K562 (cell line): ENCODE results near the gene NOL4L. TPM values are rescaled to one million over a fixed set of nuclear protein-coding genes. Genes with fewer than 3 reads are reported as not detected.
A peak's percentile ranks its signal among the peaks of the same experiment; 100 is the strongest.

ENCODE experiments used
- GABPA ChIP-seq: fragments of 200-800 bp; sonication (Bioruptor generic); conservative IDR thresholded peaks from 2 replicates; pipeline ENCODE4 v1.6.1; 2016; ENCODE audit warnings: low read depth, missing genetic modification characterization, missing compliant biosample characterization
- polyA plus RNA-seq, 8 experiments: library from polyadenylated mRNA; depleted of rRNA in 4 of 8; stranded (reverse) in 5 of 8; unstranded in 3 of 8; fragments of >200 nt; fragmentation: Nextera tagmentation in 2 of 8; fragmentation: Illumina TruSeq in 1 of 8; extraction: Ambion mirVana in 2 of 8; extraction: Trizol in 1 of 8; gene quantifications; 2 replicates each; pipeline versions ENCODE4 v1.2.1 to v1.2.3, GENCODE V29; 2011 to 2014; ENCODE audit warnings: inconsistent platforms in 1 of 8, missing spikeins in 1 of 8
- total RNA-seq, 7 experiments: library from RNA; depleted of rRNA in 6 of 7; stranded (reverse); fragments of >200 nt in 6 of 7; fragmentation: Illumina TruSeq in 2 of 7; extraction: Trizol in 2 of 7; gene quantifications; 2 replicates each; pipeline versions ENCODE4 v1.2.1 to v1.2.3, GENCODE V29; 2011 to 2021; ENCODE audit warnings: low replicate concordance in 1 of 7
- TF ChIP-seq, protein P1 (sequence below): fragments of 200-800 bp; sonication (Bioruptor generic); IDR thresholded peaks from 2 replicates; pipeline ENCODE4 v1.6.1; 2016; ENCODE audit warnings: missing genetic modification characterization, missing compliant biosample characterization
- TF ChIP-seq, protein P2 (sequence below), 2 experiments: fragments of 200-800 bp in 1 of 2; sonication (Bioruptor generic) in 1 of 2; sonication (generic) in 1 of 2; formaldehyde crosslinking in 1 of 2; IDR thresholded peaks in 1 of 2; conservative IDR thresholded peaks in 1 of 2; 2 replicates each; pipeline versions ENCODE4 v1.5.0 to v1.6.1; 2016 to 2020; ENCODE audit warnings: missing compliant biosample characterization in 1 of 2, missing genetic modification characterization in 1 of 2, missing genetic modification reagents in 1 of 2
- TF ChIP-seq, protein P3 (sequence below), 2 experiments: IDR thresholded peaks in 1 of 2; conservative IDR thresholded peaks in 1 of 2; 2 replicates each; pipeline ENCODE4 v1.6.1; 2016; ENCODE audit warnings: low read depth in 2 of 2, mild to moderate bottlenecking in 1 of 2, missing compliant biosample characterization in 1 of 2, missing genetic modification characterization in 1 of 2, moderate library complexity in 1 of 2

NOL4L gene
- total and polyA plus RNA-seq, 9 of the 15 experiments (the other 6 are each of a cell fraction or from before 2014, with no cell fraction given) = 5.1 to 36.2 (median 13.6) TPM

DNA sequence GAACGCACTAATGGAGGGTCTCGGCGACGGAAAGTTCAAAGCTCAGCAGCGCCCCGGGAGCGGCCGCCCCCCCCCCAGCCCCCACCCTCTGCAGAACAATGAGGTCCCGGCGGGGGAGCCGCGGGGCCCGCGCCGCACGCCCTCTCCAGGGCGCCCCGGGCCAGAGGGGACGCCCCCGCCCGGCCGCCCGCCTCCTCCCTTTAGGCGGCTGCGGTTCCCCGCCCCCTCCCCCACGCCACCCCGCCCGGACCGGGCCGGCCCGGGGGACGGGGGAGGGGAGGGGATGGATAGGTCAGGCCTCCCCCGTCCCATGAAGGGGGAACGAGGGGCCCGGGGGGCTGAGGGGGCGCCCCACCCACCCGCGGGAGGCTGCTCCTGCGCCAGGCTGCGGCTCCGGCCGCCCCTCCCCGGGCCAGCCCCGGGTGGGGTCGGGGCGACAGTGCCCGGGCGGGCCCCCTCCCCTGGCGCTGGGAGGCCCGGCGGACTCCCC is 1.5 kb downstream of the NOL4L start (continued):
- TF ChIP-seq, protein P1, sequence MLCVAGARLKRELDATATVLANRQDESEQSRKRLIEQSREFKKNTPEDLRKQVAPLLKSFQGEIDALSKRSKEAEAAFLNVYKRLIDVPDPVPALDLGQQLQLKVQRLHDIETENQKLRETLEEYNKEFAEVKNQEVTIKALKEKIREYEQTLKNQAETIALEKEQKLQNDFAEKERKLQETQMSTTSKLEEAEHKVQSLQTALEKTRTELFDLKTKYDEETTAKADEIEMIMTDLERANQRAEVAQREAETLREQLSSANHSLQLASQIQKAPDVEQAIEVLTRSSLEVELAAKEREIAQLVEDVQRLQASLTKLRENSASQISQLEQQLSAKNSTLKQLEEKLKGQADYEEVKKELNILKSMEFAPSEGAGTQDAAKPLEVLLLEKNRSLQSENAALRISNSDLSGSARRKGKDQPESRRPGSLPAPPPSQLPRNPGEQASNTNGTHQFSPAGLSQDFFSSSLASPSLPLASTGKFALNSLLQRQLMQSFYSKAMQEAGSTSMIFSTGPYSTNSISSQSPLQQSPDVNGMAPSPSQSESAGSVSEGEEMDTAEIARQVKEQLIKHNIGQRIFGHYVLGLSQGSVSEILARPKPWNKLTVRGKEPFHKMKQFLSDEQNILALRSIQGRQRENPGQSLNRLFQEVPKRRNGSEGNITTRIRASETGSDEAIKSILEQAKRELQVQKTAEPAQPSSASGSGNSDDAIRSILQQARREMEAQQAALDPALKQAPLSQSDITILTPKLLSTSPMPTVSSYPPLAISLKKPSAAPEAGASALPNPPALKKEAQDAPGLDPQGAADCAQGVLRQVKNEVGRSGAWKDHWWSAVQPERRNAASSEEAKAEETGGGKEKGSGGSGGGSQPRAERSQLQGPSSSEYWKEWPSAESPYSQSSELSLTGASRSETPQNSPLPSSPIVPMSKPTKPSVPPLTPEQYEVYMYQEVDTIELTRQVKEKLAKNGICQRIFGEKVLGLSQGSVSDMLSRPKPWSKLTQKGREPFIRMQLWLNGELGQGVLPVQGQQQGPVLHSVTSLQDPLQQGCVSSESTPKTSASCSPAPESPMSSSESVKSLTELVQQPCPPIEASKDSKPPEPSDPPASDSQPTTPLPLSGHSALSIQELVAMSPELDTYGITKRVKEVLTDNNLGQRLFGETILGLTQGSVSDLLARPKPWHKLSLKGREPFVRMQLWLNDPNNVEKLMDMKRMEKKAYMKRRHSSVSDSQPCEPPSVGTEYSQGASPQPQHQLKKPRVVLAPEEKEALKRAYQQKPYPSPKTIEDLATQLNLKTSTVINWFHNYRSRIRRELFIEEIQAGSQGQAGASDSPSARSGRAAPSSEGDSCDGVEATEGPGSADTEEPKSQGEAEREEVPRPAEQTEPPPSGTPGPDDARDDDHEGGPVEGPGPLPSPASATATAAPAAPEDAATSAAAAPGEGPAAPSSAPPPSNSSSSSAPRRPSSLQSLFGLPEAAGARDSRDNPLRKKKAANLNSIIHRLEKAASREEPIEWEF = no peak
- TF ChIP-seq, protein P2, sequence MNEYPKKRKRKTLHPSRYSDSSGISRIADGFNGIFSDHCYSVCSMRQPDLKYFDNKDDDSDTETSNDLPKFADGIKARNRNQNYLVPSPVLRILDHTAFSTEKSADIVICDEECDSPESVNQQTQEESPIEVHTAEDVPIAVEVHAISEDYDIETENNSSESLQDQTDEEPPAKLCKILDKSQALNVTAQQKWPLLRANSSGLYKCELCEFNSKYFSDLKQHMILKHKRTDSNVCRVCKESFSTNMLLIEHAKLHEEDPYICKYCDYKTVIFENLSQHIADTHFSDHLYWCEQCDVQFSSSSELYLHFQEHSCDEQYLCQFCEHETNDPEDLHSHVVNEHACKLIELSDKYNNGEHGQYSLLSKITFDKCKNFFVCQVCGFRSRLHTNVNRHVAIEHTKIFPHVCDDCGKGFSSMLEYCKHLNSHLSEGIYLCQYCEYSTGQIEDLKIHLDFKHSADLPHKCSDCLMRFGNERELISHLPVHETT (CRISPR knock-in tag; conservative IDR thresholded peaks at IDR 0.05 in 1 of 2, IDR thresholded peaks at IDR 0.05 in 1 of 2) = peak in 1 of 2 experiments; percentile 81; a peak in 2 of 4 replicates
- 0 out of 2 replicates have a peak, but pooled peaks have one; percentile 15 for TF ChIP-seq GABPA (tag)
- TF ChIP-seq, protein P3, sequence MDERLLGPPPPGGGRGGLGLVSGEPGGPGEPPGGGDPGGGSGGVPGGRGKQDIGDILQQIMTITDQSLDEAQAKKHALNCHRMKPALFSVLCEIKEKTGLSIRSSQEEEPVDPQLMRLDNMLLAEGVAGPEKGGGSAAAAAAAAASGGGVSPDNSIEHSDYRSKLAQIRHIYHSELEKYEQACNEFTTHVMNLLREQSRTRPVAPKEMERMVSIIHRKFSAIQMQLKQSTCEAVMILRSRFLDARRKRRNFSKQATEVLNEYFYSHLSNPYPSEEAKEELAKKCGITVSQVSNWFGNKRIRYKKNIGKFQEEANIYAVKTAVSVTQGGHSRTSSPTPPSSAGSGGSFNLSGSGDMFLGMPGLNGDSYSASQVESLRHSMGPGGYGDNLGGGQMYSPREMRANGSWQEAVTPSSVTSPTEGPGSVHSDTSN (CRISPR knock-in tag; IDR thresholded peaks at IDR 0.05; ENCODE audit: low read depth) = no peak
- TF ChIP-seq, protein P3 (tag; conservative IDR thresholded peaks at IDR 0.05; ENCODE audit: low read depth) = no peak
